IMR-90 (cell line): ENCODE data around the gene PSMB1.

Source experiments
- NFE2L2 ChIP-seq: fragments of 150-350 bp; IDR thresholded peaks from 2 replicates; pipeline ENCODE4 v1.6.1; 2016; ENCODE audit warnings: low read depth, mild to moderate bottlenecking, low read length
- POLR2A ChIP-seq: IDR thresholded peaks from 2 replicates; pipeline ENCODE4 v1.6.1; 2012; ENCODE audit warnings: mild to moderate bottlenecking, low read depth, low read length
- TF ChIP-seq, protein P1 (sequence below): fragments of 150-350 bp; IDR thresholded peaks from 2 replicates; pipeline ENCODE4 v1.6.1; 2017; ENCODE audit warnings: mild to moderate bottlenecking, antibody characterized with exemption, low read length, low read depth
- TF ChIP-seq, protein P2 (sequence below): conservative IDR thresholded peaks from 2 replicates; pipeline ENCODE4 v1.5.1; 2012; ENCODE audit warnings: mild to moderate bottlenecking, low read depth, low read length, improper control_type of control experiment

DNA sequence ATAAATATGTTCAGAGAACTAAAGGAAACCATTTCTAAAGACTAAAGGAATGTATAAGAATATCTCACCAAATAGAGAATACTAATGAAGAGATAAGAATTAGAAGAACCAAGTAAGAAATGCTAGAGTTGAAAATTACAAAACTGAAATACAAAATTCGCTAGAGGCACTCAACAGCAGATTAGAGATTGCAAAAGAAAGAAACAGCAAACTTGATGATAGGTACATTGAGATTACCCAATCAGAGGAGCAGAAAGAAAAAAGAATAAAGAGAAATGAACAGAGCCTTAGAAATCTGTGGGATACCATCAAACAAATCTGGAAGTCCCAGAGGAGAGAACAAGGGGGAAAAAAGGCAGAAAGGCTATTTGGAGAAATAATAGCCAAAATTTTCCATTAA is 37.6 kb upstream of the PSMB1 start:
- TF ChIP-seq, protein P1, sequence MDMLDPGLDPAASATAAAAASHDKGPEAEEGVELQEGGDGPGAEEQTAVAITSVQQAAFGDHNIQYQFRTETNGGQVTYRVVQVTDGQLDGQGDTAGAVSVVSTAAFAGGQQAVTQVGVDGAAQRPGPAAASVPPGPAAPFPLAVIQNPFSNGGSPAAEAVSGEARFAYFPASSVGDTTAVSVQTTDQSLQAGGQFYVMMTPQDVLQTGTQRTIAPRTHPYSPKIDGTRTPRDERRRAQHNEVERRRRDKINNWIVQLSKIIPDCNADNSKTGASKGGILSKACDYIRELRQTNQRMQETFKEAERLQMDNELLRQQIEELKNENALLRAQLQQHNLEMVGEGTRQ, result no peak
- TF ChIP-seq, protein P2, sequence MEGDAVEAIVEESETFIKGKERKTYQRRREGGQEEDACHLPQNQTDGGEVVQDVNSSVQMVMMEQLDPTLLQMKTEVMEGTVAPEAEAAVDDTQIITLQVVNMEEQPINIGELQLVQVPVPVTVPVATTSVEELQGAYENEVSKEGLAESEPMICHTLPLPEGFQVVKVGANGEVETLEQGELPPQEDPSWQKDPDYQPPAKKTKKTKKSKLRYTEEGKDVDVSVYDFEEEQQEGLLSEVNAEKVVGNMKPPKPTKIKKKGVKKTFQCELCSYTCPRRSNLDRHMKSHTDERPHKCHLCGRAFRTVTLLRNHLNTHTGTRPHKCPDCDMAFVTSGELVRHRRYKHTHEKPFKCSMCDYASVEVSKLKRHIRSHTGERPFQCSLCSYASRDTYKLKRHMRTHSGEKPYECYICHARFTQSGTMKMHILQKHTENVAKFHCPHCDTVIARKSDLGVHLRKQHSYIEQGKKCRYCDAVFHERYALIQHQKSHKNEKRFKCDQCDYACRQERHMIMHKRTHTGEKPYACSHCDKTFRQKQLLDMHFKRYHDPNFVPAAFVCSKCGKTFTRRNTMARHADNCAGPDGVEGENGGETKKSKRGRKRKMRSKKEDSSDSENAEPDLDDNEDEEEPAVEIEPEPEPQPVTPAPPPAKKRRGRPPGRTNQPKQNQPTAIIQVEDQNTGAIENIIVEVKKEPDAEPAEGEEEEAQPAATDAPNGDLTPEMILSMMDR, result no peak
- TF ChIP-seq POLR2A (no peak), NFE2L2 (no peak)
